ENCODE data around the gene SIK2.

Gene SIK2

DNA sequence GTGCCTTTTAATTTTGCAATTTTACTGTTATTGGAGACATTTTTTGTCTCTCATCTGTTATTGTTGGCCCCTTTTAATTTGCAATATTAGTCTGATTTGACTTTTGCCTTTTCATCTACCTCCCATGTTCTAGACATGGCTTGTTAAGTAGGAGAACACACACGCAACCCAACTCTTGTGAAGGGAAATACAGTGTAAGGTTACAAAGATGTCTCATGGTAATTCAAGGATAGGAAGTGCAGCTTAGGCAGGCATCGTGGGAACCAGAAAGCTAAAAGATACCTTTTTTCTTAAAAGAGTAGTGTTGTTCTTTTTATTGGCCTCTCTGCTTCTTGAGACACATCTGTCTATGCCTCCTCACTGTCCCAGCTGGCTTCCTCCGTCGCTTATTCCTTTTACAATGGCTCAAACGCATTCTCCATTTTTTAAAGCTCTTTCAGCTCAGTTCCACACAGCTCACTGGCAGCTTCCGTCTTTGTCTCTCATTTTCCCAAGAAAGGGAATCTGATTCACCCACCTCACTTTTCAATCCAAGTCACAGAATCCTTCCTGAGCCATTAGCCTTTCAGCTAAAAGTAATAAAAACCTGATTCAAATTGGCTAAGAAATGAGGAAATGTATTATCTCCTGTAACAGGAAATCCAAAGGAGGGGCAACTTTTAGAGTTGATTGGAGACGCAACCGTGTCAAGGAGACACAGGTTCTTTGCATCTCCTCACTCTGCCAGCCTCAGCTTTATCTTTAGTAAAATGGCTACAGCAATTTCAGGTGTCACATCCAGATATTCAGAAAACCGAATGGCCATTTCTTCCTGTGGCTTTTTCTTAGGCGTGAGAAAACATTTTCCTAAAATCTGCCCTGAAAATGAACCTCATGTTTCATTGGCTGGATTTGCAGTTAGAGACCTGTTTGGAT is 57.2 kb downstream of the SIK2 start:
- in situ Hi-C loops (cut with HindIII; ENCODE audit: low pct_unique_long_range_greater_than_20kb, low sequenced_read_pairs): no loop called here
- DNase-seq (ENCODE audit: low read depth in 1 of 2, low spot score in 1 of 2): no peak
- no peak for TF ChIP-seq JUND (IDR thresholded peaks at IDR 0.05; ENCODE audit: low read depth)

DNA sequence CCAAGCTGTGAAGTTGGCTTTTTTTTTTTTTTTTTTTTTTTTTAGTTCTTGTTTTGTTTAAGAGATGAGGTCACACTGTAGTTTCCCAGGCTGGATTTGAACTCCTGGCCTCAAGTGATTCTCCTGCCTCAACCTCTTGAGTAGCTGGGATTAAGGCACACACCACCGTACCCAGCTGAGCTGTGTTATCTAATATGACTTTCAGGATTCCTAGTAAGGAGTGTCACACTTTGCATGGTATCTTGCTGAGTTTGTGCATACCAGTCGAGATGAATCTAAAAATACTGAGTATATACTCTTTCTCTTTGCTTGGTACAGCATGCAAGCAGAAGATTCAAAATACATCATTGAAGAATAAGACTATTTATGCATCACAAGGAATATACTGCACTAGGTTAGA is 58.6 kb downstream of the SIK2 start:
- in situ Hi-C loops (cut with HindIII; ENCODE audit: low pct_unique_long_range_greater_than_20kb, low sequenced_read_pairs): no loop called here
- no peak for TF ChIP-seq JUND (IDR thresholded peaks at IDR 0.05; ENCODE audit: low read depth)
- DNase-seq (ENCODE audit: low read depth in 1 of 2, low spot score in 1 of 2): no peak

DNA sequence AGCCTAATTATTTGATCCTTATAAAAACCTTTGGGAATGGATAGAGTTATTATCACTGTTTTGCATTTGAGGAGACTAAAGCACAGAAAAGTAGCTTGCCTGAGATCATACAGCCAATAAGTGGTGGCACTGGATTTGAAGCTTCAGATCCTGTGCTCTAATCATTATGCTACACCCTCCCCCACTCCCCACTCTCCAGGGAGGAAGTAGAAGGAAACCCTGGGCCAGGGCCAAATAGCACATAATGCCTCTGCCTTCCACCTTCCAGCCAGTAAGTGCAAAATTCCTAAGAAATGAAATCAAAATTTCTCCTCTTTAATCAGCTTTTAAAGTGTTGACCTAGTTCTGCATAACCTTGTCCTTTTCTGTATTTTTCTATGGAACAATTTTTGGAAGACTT is 61.6 kb downstream of the SIK2 start:
- no peak for TF ChIP-seq JUND (IDR thresholded peaks at IDR 0.05; ENCODE audit: low read depth)
- peak in 1 of 2 experiments; percentile 15 for DNase-seq (ENCODE audit: low read depth in 1 of 2, low spot score in 1 of 2)
- in situ Hi-C loops (cut with HindIII; ENCODE audit: low pct_unique_long_range_greater_than_20kb, low sequenced_read_pairs): no loop called here

DNA sequence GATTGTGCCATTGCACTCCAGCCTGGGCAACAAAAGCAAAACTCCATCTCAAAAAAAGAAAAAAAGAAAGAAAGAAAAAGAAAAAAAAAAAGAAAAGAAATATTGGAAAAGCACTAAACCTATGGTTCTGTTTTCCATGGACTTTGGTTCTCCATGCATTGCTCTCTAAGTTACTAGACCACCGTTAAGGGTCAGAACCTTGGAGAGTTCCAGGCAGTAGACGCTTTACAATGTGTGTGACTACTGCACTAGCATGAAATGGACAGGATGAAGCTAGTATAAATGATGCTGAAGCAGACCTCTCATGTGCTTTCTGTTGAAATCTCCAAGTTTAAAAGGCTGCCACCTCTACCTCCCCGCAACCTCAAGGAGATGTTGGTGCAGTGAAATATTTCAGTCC is 63.5 kb downstream of the SIK2 start:
- in situ Hi-C loops (cut with HindIII; ENCODE audit: low pct_unique_long_range_greater_than_20kb, low sequenced_read_pairs): no loop called here
- DNase-seq (ENCODE audit: low read depth in 1 of 2, low spot score in 1 of 2): peak; percentile 38 to 76
- TF ChIP-seq JUND (IDR thresholded peaks at IDR 0.05; ENCODE audit: low read depth): no peak

DNA sequence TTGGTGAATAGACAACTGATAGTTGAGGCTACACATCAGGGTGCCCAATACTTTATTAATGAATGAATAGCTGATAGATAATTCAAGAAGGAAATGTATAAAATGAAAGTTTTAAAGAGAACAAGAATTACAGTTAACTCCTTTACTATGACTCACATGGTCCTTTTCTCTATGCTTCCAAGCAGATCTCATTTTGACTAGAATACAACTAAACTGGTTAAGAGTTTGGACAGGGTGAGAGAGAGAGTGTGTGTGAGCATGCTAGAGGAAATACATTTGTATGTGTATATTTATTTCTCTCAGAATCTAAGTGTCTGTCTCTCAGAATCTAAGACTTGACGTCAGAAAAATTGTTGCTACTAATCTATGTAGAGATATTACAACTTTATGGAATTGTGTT is 66.7 kb downstream of the SIK2 start:
- in situ Hi-C loops (cut with HindIII; ENCODE audit: low pct_unique_long_range_greater_than_20kb, low sequenced_read_pairs): no loop called here

DNA sequence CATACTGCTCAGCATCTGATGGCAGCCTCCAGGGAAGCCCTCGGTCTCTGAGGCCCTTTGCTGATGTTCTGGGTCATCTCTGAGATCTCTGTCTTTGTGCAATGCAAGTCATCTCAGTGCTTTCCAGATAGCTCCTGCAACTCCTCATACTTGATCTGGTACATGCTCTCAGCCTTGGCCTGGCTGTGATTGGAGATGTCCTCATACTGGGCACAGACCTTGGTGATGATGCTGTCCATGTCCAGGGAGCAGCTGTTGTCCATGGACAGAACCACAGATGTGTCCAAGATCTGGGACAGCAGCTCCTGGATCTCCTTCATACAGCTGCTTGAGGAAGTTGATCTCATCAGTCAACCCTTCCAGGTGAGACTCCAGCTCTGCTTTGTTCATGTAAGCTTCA is 69.1 kb downstream of the SIK2 start:
- in situ Hi-C loops (cut with HindIII; ENCODE audit: low pct_unique_long_range_greater_than_20kb, low sequenced_read_pairs): no loop called here
- TF ChIP-seq JUND (IDR thresholded peaks at IDR 0.05; ENCODE audit: low read depth): no peak
- DNase-seq (ENCODE audit: low read depth in 1 of 2, low spot score in 1 of 2): no peak

More for the DNA sequence above, 66.7 kb downstream of the SIK2 start:
- DNase-seq (ENCODE audit: low read depth in 1 of 2, low spot score in 1 of 2): no peak
- TF ChIP-seq JUND (IDR thresholded peaks at IDR 0.05; ENCODE audit: low read depth): no peak

DNA sequence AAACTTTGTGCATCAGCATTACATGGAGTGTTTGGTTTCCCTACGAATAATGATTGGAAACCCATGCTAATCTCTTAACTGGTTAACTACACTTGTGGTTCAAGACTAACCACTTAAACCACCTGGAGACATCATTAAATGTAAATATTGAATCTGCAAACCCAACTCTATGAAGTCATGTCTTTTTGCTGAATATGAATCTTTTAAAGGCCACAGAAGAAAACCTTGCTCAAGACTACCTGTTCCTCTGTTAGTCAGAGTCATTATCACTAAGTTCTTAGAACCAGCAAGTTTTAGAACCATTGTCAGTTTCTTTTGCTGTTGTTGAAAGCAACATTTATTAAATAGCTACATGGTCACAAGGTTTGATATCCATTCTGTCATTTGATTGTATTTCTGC is 70.7 kb downstream of the SIK2 start:
- in situ Hi-C loops (cut with HindIII; ENCODE audit: low pct_unique_long_range_greater_than_20kb, low sequenced_read_pairs): no loop called here
- peak in 1 of 2 experiments; percentile 12 for DNase-seq (ENCODE audit: low read depth in 1 of 2, low spot score in 1 of 2)
- no peak for TF ChIP-seq JUND (IDR thresholded peaks at IDR 0.05; ENCODE audit: low read depth)

DNA sequence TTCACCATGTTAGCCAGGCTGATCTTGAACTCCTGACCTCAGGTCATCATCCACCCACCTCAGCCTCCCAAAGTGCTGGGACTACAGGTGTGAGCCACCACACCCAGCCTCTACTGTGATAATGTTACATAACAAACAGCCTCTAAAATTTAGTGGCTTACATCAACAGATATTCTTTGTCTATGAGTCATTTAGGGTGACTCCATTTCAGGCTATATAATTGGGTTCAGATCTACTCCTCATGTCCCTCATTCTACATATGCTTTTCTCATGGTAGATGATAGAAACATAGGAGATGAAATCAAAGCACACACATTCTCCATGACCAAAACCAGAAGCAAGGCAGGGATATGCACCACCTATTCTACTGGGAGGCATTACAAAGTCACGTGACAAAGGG is 72.7 kb downstream of the SIK2 start:
- no peak for TF ChIP-seq JUND (IDR thresholded peaks at IDR 0.05; ENCODE audit: low read depth)
- in situ Hi-C loops (cut with HindIII; ENCODE audit: low pct_unique_long_range_greater_than_20kb, low sequenced_read_pairs): no loop called here
- DNase-seq (ENCODE audit: low read depth in 1 of 2, low spot score in 1 of 2): no peak

DNA sequence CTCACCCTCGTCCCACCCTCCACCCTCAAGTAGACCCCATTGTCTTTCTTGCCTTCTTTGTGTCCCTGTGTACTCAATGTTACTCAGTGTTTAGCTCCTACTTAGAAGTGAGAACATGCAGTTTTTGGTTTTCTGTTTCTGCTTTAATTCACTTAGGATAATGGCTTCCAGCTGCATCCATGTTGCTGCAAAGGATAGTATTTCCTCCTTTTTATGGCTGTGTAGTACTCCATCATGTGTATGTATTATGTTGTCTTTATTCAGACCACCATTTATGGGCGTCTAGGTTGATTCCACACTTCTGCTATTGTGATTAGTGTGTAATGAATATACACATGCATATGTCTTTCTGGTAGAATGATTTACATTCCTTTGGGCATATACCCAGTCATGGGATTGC is 73.6 kb downstream of the SIK2 start:
- DNase-seq (ENCODE audit: low read depth in 1 of 2, low spot score in 1 of 2): no peak
- TF ChIP-seq JUND (IDR thresholded peaks at IDR 0.05; ENCODE audit: low read depth): no peak
- in situ Hi-C loops (cut with HindIII; ENCODE audit: low pct_unique_long_range_greater_than_20kb, low sequenced_read_pairs): no loop called here

DNA sequence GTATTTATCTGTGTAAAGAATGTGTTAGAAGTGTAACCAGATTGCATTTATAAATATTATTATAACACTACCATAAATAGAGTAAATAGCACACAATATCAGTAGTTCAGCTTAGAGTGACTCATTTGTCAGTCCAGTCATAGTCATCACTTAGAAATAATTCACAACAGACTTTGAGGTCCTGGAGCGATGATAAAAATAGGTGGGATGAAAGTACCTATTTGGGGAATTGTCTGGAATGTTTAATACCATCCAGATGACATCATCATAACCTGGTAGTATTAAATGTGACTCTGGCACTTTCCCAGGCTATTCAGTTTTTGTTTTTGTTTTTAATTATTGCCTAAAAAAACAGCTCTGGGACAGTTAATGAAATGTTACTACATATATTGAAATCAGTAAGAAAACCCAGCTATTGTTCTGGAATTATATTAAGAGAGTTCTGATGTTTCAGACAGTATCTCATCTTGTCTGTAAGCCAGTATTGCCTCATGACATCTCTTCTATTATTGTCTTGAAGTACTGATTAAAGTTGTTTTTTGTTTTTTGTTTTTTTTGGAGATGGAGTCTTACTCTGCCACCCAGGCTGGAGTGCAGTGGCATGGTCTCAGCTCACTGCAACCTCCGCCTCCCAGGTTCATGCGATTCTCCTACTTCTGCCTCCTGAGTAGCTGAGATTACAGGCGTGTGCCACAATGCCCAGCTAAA is 74.8 kb downstream of the SIK2 start:
- no peak for TF ChIP-seq JUND (IDR thresholded peaks at IDR 0.05; ENCODE audit: low read depth)
- in situ Hi-C loops (cut with HindIII; ENCODE audit: low pct_unique_long_range_greater_than_20kb, low sequenced_read_pairs): no loop called here
- no peak for DNase-seq (ENCODE audit: low read depth in 1 of 2, low spot score in 1 of 2)

DNA sequence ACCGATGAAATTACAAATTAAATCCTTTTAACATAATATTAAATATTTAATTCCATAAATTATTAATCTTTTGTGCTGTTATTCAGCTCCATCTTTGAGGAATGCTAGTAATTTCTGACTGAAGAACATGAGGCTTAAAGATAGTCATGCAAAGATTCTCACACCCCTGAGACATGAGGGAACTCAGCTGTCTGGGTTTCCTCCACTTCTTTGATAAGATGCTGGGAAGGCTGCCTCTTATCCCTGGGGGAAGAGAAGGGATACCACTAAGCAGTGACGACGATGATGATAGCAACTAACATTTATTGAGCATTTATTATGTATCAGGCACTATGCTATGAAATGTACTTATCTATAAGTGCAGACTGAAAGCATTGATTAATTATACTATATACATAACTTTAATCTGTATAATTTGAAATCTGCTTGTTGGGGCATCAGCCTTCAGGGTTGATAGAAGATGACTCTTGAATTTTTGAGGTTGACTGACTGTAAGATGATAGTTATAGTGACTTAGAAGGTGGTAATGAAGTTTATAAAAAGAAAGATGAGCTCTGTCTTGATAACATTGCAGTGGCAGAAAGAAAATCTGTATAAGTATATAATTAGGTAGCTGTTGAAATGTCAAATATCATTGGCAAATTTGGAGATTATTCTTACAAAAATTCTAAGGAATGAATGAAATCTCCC is 78.4 kb downstream of the SIK2 start:
- no peak for DNase-seq (ENCODE audit: low read depth in 1 of 2, low spot score in 1 of 2)
- TF ChIP-seq JUND (IDR thresholded peaks at IDR 0.05; ENCODE audit: low read depth): no peak
- in situ Hi-C loops (cut with HindIII; ENCODE audit: low pct_unique_long_range_greater_than_20kb, low sequenced_read_pairs): no loop called here

DNA sequence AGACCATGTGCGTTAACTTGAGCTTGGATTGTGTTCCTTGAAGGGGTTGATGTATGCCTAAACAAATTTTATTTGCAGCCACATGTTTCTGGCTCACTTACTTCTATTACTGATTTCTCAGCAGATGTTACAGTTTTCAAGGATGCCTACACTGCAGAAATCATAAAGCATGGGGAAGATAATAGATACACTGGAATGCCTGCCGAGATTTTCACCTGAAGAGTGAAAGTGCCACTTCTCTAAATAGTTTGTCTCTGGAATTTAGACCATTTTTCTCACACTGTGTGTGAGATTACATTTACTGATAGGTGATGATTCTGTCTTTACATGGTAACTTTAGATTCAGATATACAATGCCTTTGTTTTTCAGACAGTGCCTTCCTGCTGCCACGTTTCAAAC is 81.6 kb downstream of the SIK2 start:
- DNase-seq (ENCODE audit: low read depth in 1 of 2, low spot score in 1 of 2): no peak
- in situ Hi-C loops (cut with HindIII; ENCODE audit: low pct_unique_long_range_greater_than_20kb, low sequenced_read_pairs): no loop called here

DNA sequence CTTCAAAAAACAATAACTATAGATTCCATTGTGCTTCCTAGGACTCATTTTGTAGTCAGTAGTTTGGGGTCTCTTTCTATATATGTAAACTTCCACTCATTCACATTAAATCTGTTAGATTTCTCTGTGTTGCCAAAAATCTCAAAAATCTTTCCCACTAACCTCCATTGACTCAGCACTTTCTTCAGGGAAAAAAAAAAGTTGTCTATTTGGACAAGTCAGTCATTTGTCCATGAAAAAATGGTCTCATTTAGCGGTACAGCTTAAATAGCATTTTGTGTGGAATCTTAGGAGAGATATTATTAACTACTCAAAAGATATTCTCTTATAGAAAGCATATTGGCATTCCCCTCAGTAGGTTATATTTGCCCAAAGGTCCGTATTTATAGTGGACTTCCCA is 82.0 kb downstream of the SIK2 start:
- in situ Hi-C loops (cut with HindIII; ENCODE audit: low pct_unique_long_range_greater_than_20kb, low sequenced_read_pairs): no loop called here
- no peak for TF ChIP-seq JUND (IDR thresholded peaks at IDR 0.05; ENCODE audit: low read depth)
- no peak for DNase-seq (ENCODE audit: low read depth in 1 of 2, low spot score in 1 of 2)

More for the DNA sequence above, 81.6 kb downstream of the SIK2 start:
- TF ChIP-seq JUND (IDR thresholded peaks at IDR 0.05; ENCODE audit: low read depth): no peak

Measured in T47D (cell line).